Cardiac fibroblast (primary cell): ENCODE results near the gene STRBP.

Experiments
- DNase-seq, 2 donors: peaks; one replicate each; pipeline versions ENCODE4 v3.0.0 to v3.0.0-alpha.2; 2010; ENCODE audit warnings: low read depth in 2 of 2
- H3K4me3 ChIP-seq, 2 donors: replicated peaks in 1 of 2; 1 replicate in 1 of 2; 2 replicates in 1 of 2; pipeline ENCODE4 v1.5.1; 2011; ENCODE audit warnings: low read depth in 2 of 2, low read length in 2 of 2, mild to moderate bottlenecking in 2 of 2, moderate library complexity in 1 of 2
- CTCF ChIP-seq: IDR thresholded peaks from one replicate; pipeline ENCODE4 v1.5.1; 2011; ENCODE audit warnings: low read depth, mild to moderate bottlenecking, low read length, inconsistent platforms

Gene STRBP

GRCh38 chr9:123299558-123300126, 31.3 kb upstream of the STRBP start:
- no peak for TF ChIP-seq CTCF
- H3K4me3 ChIP-seq, result no peak overlapping the region
- DNase-seq, result no peak

GRCh38 chr9:123296174-123296573, 27.8 kb upstream of the STRBP start:
- TF ChIP-seq CTCF, result no peak
- no peak for DNase-seq
- no peak overlapping the region for H3K4me3 ChIP-seq

- no peak for DNase-seq
Observed at GRCh38 chr9:123291736-123292135, 23.4 kb upstream of the STRBP start.

GRCh38 chr9:123290764-123291163, 22.4 kb upstream of the STRBP start:
- no peak for TF ChIP-seq CTCF
- no peak overlapping the region for H3K4me3 ChIP-seq
- no peak for DNase-seq

More at GRCh38 chr9:123291736-123292135, 23.4 kb upstream of the STRBP start:
- H3K4me3 ChIP-seq, result no peak overlapping the region
- TF ChIP-seq CTCF, result no peak

- DNase-seq, result no peak
- no peak for TF ChIP-seq CTCF
- no peak overlapping the region for H3K4me3 ChIP-seq
Observed at GRCh38 chr9:123287639-123288038, 19.3 kb upstream of the STRBP start.

GRCh38 chr9:123286324-123286723, 17.9 kb upstream of the STRBP start:
- no peak for DNase-seq
- no peak overlapping the region for H3K4me3 ChIP-seq
- no peak for TF ChIP-seq CTCF

DNA sequence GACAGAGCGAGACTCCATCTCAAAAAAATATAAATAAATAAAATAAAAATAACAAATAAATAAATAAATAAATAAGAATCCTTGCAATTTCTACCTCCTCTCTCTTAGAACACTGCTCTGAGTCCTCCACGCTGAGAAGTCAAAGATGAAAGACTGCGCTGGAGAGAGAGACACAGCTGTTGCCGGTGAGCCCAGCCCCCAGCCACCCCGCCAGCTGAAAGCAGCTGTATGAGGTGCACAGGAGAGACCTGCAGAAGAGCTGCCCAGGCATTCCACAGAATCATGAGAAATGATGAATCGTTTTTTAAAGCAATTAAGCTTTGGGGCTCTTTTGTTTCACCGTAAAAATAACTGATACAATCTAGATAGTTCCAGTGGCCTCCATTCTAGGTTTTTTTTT, 16.3 kb upstream of the STRBP start:
- DNase-seq, result no peak
- TF ChIP-seq CTCF, result no peak

More for the DNA sequence above, 16.3 kb upstream of the STRBP start:
- H3K4me3 ChIP-seq, result no peak overlapping the region
